VCaP (cell line): ENCODE results near the gene THBS1.
A peak's percentile ranks its signal among the peaks of the same experiment; 100 is the strongest.

Experiments used
- H3K27ac ChIP-seq: fragments of 450-650 bp; 2 replicates; pipeline ENCODE4 v1.5.1; 2017
- TF ChIP-seq, protein P1 (sequence below): fragments of 450-650 bp; conservative IDR thresholded peaks from 2 replicates; pipeline ENCODE4 v1.5.1; 2017; ENCODE audit warnings: mild to moderate bottlenecking, moderate library complexity

THBS1 gene

DNA sequence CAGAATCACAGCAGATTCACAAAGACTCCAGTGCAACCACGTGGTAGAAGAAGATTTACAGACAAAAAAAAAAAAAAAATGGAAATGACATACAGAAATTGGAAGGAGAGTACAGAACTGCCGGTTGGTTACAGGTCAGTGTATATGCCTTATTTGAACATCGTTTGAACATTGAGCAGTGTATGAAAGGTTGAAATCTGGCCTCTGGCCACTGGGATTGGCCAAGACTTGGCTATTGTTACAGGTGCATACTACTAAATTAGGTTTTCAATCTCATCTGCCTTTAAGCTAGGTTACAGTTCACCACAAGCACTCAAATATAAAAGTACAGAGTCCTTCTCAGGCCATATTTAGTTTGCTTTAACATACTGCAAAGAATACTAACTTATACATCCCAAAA is 59.8 kb downstream of the THBS1 start:
- peak overlapping the region; percentile 72 for H3K27ac ChIP-seq
- TF ChIP-seq, protein P1, sequence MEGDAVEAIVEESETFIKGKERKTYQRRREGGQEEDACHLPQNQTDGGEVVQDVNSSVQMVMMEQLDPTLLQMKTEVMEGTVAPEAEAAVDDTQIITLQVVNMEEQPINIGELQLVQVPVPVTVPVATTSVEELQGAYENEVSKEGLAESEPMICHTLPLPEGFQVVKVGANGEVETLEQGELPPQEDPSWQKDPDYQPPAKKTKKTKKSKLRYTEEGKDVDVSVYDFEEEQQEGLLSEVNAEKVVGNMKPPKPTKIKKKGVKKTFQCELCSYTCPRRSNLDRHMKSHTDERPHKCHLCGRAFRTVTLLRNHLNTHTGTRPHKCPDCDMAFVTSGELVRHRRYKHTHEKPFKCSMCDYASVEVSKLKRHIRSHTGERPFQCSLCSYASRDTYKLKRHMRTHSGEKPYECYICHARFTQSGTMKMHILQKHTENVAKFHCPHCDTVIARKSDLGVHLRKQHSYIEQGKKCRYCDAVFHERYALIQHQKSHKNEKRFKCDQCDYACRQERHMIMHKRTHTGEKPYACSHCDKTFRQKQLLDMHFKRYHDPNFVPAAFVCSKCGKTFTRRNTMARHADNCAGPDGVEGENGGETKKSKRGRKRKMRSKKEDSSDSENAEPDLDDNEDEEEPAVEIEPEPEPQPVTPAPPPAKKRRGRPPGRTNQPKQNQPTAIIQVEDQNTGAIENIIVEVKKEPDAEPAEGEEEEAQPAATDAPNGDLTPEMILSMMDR = no peak

DNA sequence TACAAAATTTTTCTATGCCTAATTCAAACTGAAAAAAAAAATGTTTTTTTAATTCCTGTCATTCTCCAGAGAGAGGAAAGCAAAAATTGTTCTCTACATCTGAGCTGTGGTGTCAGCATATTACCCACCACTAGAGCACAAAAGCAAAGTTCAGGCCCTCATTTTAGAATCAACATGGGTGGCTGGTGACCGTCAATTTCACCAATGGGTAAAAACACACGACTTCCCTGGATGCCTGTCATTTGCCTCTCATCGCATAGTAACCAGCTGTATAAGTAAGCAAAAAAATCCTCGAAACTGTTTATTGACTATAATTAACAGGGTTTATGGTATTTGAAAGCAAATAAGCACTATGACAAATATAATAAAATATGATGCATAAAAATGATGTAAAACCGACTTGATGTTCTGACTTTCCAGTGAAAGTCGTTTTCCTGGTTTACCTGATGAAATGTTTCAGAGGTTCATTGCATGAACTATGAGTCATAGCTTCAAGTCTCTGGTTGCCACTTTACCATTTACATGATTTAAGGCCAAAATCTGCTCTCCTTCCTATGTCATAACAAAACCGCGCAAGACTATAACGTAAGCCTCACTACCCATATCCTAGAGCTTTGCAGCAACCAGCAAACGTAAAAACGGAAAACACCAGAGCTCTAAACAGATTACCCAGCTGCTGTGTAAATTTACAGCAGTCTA is 60.5 kb downstream of the THBS1 start:
- TF ChIP-seq, protein P1 = peak; percentile 52
- peak overlapping the region; percentile 72 for H3K27ac ChIP-seq

DNA sequence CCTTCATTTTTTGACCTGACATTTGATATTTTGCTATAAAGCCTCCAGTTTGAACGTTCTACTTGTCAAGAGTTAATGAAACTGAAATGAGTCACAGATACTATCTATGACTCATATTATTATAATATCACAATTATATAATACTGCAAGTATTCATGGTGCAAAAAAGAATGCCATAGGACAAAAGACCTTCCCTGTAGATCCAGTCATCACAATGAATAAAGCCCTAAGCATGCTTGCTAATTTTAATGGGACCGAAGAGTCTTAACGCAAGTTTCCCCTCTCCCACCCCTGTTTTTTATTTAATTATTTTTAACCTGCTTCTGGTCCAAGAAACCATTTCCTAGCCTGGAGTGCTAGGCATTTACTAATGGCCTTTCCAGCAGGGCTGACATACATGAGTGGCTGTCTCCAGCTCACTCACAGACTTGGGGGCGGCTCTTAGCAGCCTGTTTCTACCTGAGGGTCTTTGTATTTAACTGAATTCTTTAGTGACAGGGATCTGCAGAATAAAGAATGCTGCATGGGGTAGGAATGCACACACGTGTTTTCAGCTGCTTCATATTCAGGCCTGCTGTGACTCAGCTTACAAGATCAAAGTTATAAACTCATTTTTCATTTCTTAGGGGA is 61.2 kb downstream of the THBS1 start:
- H3K27ac ChIP-seq = peak overlapping the region; percentile 72
- TF ChIP-seq, protein P1 = no peak

DNA sequence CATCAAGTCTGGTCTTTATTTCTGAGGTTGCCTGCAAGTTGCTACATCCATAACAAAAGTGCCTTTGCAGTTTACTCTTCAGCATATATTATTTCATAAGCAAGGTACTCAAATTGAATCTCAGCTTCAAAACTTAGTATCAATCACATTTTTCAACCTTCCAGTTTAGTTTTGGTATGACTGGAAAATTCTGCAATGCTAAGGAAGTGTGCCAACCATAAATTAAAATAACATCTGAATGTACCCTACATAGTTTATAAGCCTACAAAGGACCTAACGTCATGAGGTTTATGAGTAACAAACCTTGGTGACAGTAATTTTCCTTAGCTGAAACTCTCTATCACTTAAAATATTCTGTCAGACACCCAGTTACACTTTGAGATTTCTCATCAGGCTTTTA is 62.8 kb downstream of the THBS1 start:
- TF ChIP-seq, protein P1 = no peak
- no peak overlapping the region for H3K27ac ChIP-seq

DNA sequence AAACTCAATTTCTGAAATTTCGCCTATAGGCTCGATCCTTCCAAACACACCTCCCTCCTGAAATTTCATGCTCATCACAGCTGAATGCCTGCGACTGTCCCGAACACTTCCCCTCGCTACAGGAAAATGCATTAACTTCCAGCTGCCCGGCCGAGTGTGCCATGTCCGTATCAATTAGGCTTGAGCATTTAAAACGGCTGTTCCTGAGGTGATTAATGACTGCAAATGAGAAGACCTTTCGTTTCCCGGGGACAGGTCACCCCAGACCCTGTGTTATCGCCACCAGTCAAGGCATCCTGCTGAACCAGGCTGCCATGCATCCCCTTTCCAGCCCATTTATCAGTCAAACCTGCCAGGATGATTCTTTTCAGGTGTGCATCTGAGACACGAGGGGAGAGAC is 63.3 kb downstream of the THBS1 start:
- TF ChIP-seq, protein P1 = no peak
- H3K27ac ChIP-seq = no peak overlapping the region

DNA sequence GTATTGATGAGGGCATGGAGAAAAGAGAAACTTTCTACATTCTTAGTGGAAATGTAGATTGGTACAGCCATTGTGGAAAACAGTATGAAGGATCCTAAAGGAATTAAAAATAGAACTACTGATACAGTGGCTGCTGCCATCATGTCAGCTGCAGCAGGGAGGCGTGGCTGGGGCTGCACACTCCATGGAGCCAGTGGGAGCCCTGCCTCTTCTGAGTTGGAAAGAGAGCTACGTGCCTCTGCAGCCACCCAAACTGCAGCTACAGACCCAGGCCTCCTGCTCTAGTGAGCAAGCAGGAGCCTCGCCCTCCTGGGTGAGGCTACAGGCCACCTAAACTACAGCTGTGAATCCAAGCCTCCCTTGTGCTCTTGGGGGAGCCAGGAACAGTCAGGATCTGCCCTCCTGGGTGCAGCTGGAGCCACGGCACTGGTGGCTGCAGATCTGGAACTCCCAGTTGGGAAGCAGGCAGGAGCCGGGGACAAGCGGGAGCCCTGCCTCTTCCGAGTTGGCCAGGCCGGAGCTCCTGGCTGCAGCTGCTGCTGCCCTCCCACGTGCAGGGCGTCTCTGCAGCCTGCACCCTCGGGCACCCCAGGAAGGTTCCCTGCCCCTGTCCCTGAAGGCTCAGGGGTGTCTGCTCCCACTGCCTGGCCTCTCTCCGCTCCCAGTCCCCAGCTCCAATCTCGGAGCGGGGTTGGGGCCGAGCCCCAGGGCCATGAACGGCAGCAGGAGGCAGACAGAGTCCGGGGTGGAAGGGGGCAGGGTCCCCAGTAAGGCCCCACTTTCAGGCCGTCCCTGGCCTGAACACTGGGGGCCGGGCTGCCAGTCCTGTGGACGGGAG is 64.5 kb downstream of the THBS1 start:
- no peak overlapping the region for H3K27ac ChIP-seq
- TF ChIP-seq, protein P1 = no peak

DNA sequence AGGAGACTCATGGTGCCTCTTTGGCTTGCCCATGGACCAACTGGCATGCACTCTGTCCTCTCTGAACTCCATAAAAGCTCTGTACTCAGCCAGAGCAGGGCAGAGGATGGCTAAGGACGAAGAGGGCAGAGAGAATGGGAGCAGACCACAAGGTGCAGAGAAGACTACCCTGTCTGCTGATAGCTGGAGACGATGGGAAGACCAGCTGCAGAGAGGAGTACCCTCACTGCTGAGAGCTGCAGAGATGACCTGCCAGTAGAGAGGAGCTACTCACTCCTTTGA is 65.0 kb downstream of the THBS1 start:
- no peak overlapping the region for H3K27ac ChIP-seq
- TF ChIP-seq, protein P1 = no peak
